Stimulated activated CD4-positive, alpha-beta T cell treated with anti-CD3 and anti-CD28 coated beads, Interleukin-2, amount 100 ng/mL, for 4 hours (primary cell): ENCODE measurements around the gene ZNF316.

Experiments used
- DNase-seq: peaks from one replicate; pipeline ENCODE4 v3.0.0-alpha.2; 2020; ENCODE audit warnings: low read depth

Gene ZNF316

DNA sequence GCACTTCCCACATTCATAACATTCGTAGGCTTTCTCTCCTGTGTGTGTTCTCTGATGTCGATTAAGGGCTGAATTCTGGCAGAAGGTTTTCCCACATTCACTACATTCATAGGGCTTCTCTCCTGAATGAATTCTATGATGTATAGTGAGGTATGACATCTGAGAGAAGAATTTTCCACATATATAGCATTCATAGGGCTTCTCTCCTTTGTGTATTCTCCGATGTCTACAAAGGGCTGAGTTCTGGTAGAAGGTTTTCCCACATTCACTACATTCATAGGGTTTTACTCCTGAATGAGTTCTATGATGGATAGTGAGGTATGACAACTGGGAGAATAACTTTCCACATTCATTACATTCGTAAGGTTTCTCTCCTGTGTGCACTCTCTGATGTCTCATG lies 54.0 kb downstream of the ZNF316 start:
- no peak for DNase-seq

DNA sequence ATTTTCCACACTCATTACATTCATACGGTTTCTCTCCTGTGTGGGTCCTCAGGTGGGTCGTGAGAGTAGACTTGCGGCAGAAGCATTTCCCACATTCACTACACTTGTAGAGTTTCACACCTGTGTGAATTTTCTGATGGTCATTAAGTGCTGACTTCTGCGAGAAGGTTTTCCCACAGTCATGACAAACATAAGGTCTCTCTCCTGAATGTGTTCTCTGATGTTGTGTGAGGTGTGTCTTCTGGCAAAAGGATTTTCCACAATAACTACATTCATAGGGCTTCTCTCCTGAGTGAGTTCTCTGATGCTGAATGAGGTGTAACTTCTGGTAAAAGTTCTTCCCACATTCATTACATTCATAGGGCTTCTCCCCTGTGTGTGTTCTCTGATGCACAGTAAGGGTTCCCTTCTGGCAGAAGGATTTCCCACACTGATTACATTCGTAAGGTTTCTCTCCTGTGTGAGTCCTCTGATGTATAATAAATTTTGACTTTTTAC lies 54.5 kb downstream of the ZNF316 start:
- no peak for DNase-seq

DNA sequence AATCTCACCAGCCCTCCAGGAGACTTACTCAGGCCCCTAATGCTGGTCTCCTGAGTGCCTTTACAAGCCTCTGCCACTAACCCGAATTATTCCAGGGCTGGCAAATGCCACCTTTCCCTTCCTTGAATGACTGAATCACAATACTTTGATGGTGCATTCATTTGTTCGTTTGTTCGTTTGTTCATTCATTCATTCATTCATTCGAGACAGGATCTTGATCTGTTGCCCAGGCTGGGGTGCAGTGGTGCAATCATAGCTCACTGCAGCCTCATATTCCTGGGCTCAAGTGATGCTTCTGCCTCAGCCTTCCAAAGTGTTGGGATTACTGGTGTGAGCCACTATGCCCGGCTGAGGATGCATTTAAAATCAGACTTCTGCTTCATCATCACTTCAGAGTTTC lies 63.7 kb downstream of the ZNF316 start:
- no peak for DNase-seq

DNA sequence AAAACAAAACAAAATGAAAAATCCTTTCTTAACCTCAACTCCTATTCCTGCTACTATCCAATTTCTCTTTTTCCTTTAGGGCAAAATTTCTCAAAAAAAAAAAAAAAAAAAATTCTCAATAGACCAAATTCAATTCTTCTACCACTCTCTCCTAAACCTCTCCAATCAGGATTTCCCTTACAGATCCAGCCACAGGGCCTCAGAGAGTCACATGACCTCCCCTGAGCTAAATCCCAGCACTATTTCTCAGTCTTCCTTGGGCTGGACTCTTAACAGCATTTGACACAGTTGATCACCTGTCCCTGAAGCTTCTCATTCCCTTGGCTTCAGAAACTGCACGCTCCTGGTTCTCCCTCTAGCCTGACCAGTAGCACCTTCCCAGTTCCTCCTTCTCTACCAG lies 64.7 kb downstream of the ZNF316 start:
- DNase-seq = no peak
